ENCODE measurements around the gene ZNF526.

Gene ZNF526

DNA sequence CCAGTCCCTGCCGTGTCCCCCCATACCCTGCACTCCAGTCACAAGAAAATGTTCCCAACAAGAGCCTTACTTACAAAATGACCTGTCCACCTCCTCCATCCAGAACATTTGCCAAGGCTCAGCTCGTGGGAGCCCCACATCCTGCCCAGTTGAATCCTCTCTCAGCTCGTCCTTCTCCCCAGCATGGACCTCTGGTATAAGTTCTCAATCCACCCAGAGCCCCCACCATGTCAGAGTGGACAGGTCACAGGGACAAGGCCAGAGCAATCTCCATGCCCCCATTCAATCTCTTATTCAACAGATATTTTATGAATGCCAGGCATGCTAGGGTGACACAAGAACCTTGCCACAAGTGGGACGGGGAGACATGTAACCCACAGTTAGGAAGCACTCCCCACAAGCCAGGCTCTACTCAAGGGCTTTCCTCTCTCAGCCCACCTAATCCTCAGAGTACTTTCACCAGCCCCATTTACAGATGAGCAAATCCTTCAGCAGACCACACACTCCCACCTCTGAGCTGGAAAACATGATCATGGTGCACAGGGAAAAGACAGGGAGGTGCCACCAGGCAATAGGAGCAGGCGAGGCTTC is 17.7 kb upstream of the ZNF526 start:
- peak overlapping the region; percentile 66 to 78 for H3K4me3 ChIP-seq (ENCODE audit: low read depth in 1 of 2, low read length in 1 of 2)
- H3K4me1 ChIP-seq (ENCODE audit: control insufficient read depth in 1 of 2, insufficient read depth in 1 of 2, low read depth in 1 of 2, low read length in 1 of 2) = peaks cover 77 to 82% of the 10 kb centered on the region in 2 experiments
- H3K27ac ChIP-seq = peak overlapping the region; percentile 100
- H3K27me3 ChIP-seq = no peaks in the 10 kb centered on the region
- TF ChIP-seq, protein P1, sequence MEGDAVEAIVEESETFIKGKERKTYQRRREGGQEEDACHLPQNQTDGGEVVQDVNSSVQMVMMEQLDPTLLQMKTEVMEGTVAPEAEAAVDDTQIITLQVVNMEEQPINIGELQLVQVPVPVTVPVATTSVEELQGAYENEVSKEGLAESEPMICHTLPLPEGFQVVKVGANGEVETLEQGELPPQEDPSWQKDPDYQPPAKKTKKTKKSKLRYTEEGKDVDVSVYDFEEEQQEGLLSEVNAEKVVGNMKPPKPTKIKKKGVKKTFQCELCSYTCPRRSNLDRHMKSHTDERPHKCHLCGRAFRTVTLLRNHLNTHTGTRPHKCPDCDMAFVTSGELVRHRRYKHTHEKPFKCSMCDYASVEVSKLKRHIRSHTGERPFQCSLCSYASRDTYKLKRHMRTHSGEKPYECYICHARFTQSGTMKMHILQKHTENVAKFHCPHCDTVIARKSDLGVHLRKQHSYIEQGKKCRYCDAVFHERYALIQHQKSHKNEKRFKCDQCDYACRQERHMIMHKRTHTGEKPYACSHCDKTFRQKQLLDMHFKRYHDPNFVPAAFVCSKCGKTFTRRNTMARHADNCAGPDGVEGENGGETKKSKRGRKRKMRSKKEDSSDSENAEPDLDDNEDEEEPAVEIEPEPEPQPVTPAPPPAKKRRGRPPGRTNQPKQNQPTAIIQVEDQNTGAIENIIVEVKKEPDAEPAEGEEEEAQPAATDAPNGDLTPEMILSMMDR (IDR thresholded peaks at IDR 0.05) = peak; percentile 7
- peaks cover 80% of the 10 kb centered on the region for H3K36me3 ChIP-seq
- no peaks in the 10 kb centered on the region for H3K9me3 ChIP-seq

DNA sequence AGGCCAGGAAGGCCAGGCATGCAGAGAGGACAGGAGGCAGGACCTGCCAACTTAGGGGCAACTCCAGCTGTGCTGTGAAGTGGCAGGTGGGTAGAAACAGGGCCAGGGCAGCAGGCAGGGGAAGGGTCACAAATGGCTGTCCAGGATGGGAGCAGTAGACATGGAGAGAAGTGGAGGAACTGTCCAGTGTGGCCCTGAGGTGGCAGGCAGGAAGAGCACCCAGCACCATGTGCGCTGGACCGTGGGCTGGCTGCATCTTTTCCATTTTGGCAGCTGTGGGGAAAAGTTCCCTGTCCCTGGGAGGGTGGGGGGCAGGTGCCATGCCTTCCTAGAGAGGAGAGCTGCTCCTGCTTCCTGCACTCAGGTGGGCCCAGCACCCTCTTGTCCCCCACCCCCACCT is 16.4 kb upstream of the ZNF526 start:
- H3K4me1 ChIP-seq (ENCODE audit: control insufficient read depth in 1 of 2, insufficient read depth in 1 of 2, low read depth in 1 of 2, low read length in 1 of 2) = peaks cover 75 to 82% of the 10 kb centered on the region in 2 experiments
- H3K27me3 ChIP-seq = no peaks in the 10 kb centered on the region
- H3K4me3 ChIP-seq (ENCODE audit: low read depth in 1 of 2, low read length in 1 of 2) = no peak overlapping the region
- TF ChIP-seq, protein P1 (IDR thresholded peaks at IDR 0.05) = no peak
- H3K9me3 ChIP-seq = no peaks in the 10 kb centered on the region
- H3K36me3 ChIP-seq = peaks cover 88% of the 10 kb centered on the region
- peak overlapping the region; percentile 100 for H3K27ac ChIP-seq

DNA sequence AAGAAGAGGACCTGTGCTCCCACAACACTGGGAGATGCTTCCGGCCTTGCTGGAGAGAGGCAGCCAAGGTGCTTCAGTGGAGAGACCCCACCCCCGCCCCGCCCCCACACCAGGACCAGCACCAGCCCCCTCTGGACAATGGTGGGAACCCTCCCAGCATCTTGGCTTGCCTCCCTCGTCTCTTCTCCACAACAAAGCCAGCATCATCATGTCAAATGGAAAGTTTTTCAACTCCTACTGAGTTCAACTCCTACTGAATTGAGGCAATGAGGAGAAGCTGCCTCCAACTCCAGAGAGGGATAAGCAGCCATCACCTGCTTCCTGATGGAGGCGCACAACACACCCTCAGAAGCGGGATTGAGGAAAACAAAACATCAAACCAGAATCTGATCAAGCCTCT is 15.4 kb upstream of the ZNF526 start:
- H3K4me1 ChIP-seq (ENCODE audit: control insufficient read depth in 1 of 2, insufficient read depth in 1 of 2, low read depth in 1 of 2, low read length in 1 of 2) = peaks cover 65 to 72% of the 10 kb centered on the region in 2 experiments
- no peaks in the 10 kb centered on the region for H3K9me3 ChIP-seq
- H3K36me3 ChIP-seq = peaks cover 88% of the 10 kb centered on the region
- H3K27me3 ChIP-seq = no peaks in the 10 kb centered on the region
- H3K4me3 ChIP-seq (ENCODE audit: low read depth in 1 of 2, low read length in 1 of 2) = no peak overlapping the region
- peak overlapping the region; percentile 100 for H3K27ac ChIP-seq
- TF ChIP-seq, protein P1 (IDR thresholded peaks at IDR 0.05) = no peak

DNA sequence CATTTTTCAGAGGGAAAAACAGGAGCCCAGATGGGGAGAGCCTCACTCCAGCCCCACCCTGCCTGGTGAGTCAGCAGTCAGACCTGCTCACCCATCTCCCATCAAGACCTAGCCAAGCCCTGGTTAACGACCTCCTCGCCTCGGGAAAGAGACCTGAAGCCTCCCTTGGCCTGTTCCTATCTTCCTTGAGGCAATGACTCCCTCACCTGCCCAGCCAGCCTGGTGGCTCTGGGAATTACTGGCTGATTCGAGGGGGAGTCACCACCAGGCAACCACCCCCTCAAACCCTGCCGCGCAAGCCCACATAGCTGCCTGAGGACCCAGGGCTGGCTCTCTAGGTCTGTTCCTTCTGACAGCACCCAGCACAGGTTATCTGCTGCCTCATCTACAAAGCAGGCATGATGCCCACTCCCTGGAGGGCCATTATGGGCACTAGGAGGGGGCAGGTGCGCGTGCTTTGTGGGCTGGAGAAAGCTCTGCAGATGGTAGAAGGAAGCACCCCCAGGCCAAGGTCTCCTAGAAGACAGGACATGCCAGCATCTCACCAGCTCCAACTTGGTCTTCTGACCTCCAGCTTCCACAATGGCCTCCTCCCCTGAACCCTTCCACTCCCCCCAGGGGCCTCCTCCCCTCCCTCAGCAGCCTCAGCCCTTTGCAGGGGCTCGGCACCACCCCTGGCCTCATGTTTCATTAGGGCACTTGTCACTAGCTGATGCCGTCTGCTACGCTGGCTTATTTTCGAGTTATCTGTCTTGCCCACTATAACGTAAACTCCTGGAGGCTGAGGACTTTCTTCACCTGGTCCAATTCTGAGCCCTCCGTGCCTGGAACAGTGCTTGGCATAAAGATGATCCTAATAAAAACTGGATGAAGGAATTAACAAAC is 13.0 kb upstream of the ZNF526 start:
- Histone ChIP-seq H3K4me3 (ENCODE audit: low read depth in 1 of 2, low read length in 1 of 2) (no peak overlapping the region), H3K36me3 (peaks cover 95% of the 10 kb centered on the region)
- TF ChIP-seq, protein P1 (IDR thresholded peaks at IDR 0.05) = no peak

DNA sequence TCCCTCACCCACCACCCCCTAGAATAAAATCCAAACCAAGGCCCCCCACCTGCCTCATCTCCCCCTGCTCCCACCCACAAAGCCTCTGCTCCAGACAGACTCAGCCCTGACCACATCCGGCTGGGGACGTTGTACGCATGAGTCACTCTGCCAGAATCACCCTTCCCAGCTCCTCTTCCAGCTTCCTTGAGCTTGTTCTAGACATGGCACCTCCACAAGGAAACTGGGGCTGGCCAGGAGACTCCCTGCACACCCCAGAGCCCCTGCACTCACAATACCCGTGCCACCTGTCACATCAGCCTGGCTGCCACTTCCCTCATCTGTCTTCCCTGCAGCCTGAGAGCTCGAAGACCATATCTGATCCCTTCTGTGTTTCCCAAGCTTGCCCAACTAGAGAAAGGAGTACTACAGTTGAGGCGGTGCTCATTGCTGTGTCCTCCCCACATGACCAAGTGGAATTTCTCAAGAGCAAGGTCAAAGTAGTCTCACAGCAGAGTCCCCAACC is 12.3 kb upstream of the ZNF526 start:
- Histone ChIP-seq H3K4me1 (ENCODE audit: control insufficient read depth in 1 of 2, insufficient read depth in 1 of 2, low read depth in 1 of 2, low read length in 1 of 2) (peaks cover 35 to 53% of the 10 kb centered on the region in 2 experiments), H3K27me3 (no peaks in the 10 kb centered on the region), H3K27ac (peak overlapping the region; percentile 67), H3K4me3 (ENCODE audit: low read depth in 1 of 2, low read length in 1 of 2) (no peak overlapping the region), H3K36me3 (peaks cover 100% of the 10 kb centered on the region), H3K9me3 (no peaks in the 10 kb centered on the region)
- TF ChIP-seq, protein P1 (IDR thresholded peaks at IDR 0.05) = no peak

More for the DNA sequence above, 13.0 kb upstream of the ZNF526 start:
- peak overlapping the region; percentile 67 for H3K27ac ChIP-seq
- no peaks in the 10 kb centered on the region for H3K27me3 ChIP-seq
- peaks cover 41 to 55% of the 10 kb centered on the region in 2 experiments for H3K4me1 ChIP-seq (ENCODE audit: control insufficient read depth in 1 of 2, insufficient read depth in 1 of 2, low read depth in 1 of 2, low read length in 1 of 2)
- no peaks in the 10 kb centered on the region for H3K9me3 ChIP-seq
